KMS-11 (cell line): ENCODE results near the gene NADK2.

Source experiments
- H2AFZ ChIP-seq: fragments of 200-600 bp; sonication (generic); 2 replicates; pipeline ENCODE4 v1.6.1; 2016; ENCODE audit warnings: antibody characterized with exemption, mixed run types, low read depth
- H3K27ac ChIP-seq: fragments of 200-600 bp; sonication (generic); 2 replicates; pipeline ENCODE4 v1.6.1; 2016; ENCODE audit warnings: mild to moderate bottlenecking, mixed run types
- H3K27me3 ChIP-seq: fragments of 200-600 bp; sonication (generic); 2 replicates; pipeline ENCODE4 v1.6.1; 2017; ENCODE audit warnings: mild to moderate bottlenecking, low read depth, mixed run types, moderate library complexity; ENCODE audit not compliant: insufficient read depth
- H3K36me3 ChIP-seq: fragments of 200-600 bp; sonication (generic); 2 replicates; pipeline ENCODE4 v1.6.1; 2017; ENCODE audit warnings: mild to moderate bottlenecking, mixed run types; ENCODE audit not compliant: insufficient read depth
- H3K4me1 ChIP-seq: fragments of 200-600 bp; sonication (generic); 2 replicates; pipeline ENCODE4 v1.6.1; 2016; ENCODE audit warnings: mild to moderate bottlenecking, low read depth, mixed run types; ENCODE audit not compliant: poor library complexity, severe bottlenecking
- H3K4me2 ChIP-seq: fragments of 200-600 bp; sonication (generic); 2 replicates; pipeline ENCODE4 v1.7.0; 2016; ENCODE audit warnings: mild to moderate bottlenecking, mixed run types
- H3K4me3 ChIP-seq: fragments of 200-600 bp; sonication (generic); IDR thresholded peaks from 2 replicates; pipeline ENCODE4 v1.6.1; 2017; ENCODE audit warnings: low read depth, low read length, mixed read lengths; ENCODE audit not compliant: insufficient read depth
- H3K79me2 ChIP-seq: fragments of 200-600 bp; sonication (generic); 2 replicates; pipeline ENCODE4 v1.6.1; 2016; ENCODE audit warnings: low read depth, mixed run types; ENCODE audit not compliant: insufficient read depth
- H3K9ac ChIP-seq: fragments of 200-600 bp; sonication (generic); 2 replicates; pipeline ENCODE4 v1.6.1; 2016; ENCODE audit warnings: mild to moderate bottlenecking, mixed run types
- H4K20me1 ChIP-seq: fragments of 200-600 bp; sonication (generic); 2 replicates; pipeline ENCODE4 v1.6.1; 2016; ENCODE audit warnings: mild to moderate bottlenecking, mixed run types; ENCODE audit not compliant: insufficient read depth
- CTCF ChIP-seq: fragments of 200-600 bp; sonication (generic); conservative IDR thresholded peaks from 2 replicates; pipeline ENCODE4 v1.6.1; 2017; ENCODE audit warnings: low read depth, mild to moderate bottlenecking, antibody characterized with exemption, low read length, moderate library complexity, mixed read lengths

NADK2 gene

DNA sequence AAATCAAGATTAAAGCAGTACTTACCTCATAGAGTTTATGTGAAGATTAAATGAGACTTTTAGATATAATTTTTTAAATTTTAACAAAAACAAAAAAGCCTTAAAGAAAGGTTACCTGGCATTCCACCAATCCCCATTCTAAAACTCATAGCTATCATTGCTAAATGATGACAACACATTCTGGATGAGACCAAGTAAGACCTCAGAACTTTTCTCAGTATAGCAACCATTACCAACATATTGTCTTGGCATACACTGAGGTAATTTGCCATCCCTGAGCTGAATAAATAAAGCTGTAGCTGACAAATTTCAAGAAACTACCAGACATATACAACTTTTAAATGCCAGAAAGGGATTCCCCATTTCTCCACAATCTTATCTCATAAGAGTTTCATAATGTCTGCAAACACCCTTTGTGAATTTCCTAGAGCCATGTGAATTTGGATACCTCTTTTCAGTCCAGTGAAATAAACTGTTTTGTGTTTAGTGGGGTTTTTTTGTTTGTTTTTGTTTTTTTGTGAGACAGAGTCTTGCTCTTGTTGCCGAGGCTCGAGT is 30.5 kb upstream of the NADK2 start:
- Histone ChIP-seq H3K4me1 (no peaks in the 10 kb centered on the region), H3K79me2 (no peaks in the 10 kb centered on the region), H4K20me1 (no peaks in the 10 kb centered on the region), H2AFZ (no peak overlapping the region), H3K27me3 (no peaks in the 10 kb centered on the region), H3K36me3 (no peaks in the 10 kb centered on the region), H3K4me2 (no peak overlapping the region), H3K27ac (no peak overlapping the region), H3K9ac (no peak overlapping the region), H3K4me3 (no peak overlapping the region)
- TF ChIP-seq CTCF = no peak

- Histone ChIP-seq H3K27ac (no peak overlapping the region), H2AFZ (no peak overlapping the region), H3K4me2 (no peak overlapping the region), H4K20me1 (no peaks in the 10 kb centered on the region), H3K79me2 (no peaks in the 10 kb centered on the region), H3K27me3 (no peaks in the 10 kb centered on the region), H3K36me3 (no peaks in the 10 kb centered on the region), H3K4me1 (no peaks in the 10 kb centered on the region), H3K4me3 (no peak overlapping the region), H3K9ac (no peak overlapping the region)
- no peak for TF ChIP-seq CTCF
Measured at GRCh38 chr5:36270876-36271575, 29.3 kb upstream of the NADK2 start.

- Histone ChIP-seq H3K4me3 (no peak overlapping the region), H3K4me2 (no peak overlapping the region)
Measured at GRCh38 chr5:36270175-36270574, 28.4 kb upstream of the NADK2 start.

DNA sequence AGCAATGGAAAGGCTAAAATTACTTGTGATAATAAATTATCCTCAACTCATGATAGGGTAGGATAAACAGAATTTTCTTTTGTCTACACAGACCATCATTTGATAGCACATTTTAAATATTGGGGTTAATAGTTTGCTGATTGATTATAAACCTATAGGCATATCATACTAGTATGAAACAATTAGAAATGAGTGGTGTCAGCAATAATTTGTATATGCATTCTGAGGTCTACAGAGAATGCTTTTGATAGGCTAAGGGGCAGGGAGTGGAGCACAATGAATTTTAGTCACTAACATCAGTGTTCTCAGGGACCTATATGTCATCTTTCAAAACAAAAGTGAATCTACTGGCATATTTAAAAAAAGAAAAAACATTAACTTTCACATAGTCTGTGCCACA is 27.8 kb upstream of the NADK2 start:
- no peaks in the 10 kb centered on the region for H4K20me1 ChIP-seq
- no peak overlapping the region for H3K9ac ChIP-seq
- no peaks in the 10 kb centered on the region for H3K36me3 ChIP-seq
- no peaks in the 10 kb centered on the region for H3K79me2 ChIP-seq
- no peak overlapping the region for H3K4me3 ChIP-seq
- H2AFZ ChIP-seq = no peak overlapping the region
- H3K27ac ChIP-seq = no peak overlapping the region
- H3K27me3 ChIP-seq = no peaks in the 10 kb centered on the region
- H3K4me1 ChIP-seq = no peaks in the 10 kb centered on the region
- H3K4me2 ChIP-seq = no peak overlapping the region
- TF ChIP-seq CTCF = no peak

More at GRCh38 chr5:36270175-36270574, 28.4 kb upstream of the NADK2 start:
- Histone ChIP-seq H3K27ac (no peak overlapping the region), H3K27me3 (no peaks in the 10 kb centered on the region), H2AFZ (no peak overlapping the region), H3K79me2 (no peaks in the 10 kb centered on the region), H3K36me3 (no peaks in the 10 kb centered on the region), H4K20me1 (no peaks in the 10 kb centered on the region), H3K9ac (no peak overlapping the region), H3K4me1 (no peaks in the 10 kb centered on the region)
- TF ChIP-seq CTCF = no peak
